ENCODE data around the gene GLDC. TPM values are rescaled to one million over a fixed set of nuclear protein-coding genes. Genes with fewer than 3 reads are reported as not detected.

Gene GLDC
- total RNA-seq, 1 donor: 0.21 TPM

DNA sequence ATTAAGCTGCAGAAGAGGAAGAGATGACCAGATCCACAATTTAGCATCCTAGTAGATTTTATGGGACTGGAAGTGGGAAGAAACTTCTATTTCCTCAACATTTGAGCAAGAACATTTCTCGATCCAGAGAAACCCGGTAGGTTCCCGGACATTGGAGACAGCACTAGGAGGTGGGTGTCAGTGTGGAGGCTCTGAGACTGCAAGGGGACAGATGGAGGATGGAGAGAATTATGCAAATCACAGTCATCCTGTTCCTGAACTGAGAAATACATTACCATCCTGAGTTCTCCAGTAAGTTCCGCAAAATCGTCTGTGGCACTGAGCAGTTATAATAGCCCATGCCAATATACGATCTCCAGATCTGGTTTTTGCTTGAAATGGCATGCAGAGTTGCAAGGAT lies 25.6 kb downstream of the GLDC start:
- no peak overlapping the region for H3K4me3 ChIP-seq (ENCODE audit: low read length)
- no peaks in the 10 kb centered on the region for H3K27me3 ChIP-seq (ENCODE audit: insufficient read depth, low read length)
- no peaks in the 10 kb centered on the region for H3K4me1 ChIP-seq (ENCODE audit: insufficient read depth, low read length)
- H3K9me3 ChIP-seq (ENCODE audit: low read depth, low read length): no peaks in the 10 kb centered on the region

DNA sequence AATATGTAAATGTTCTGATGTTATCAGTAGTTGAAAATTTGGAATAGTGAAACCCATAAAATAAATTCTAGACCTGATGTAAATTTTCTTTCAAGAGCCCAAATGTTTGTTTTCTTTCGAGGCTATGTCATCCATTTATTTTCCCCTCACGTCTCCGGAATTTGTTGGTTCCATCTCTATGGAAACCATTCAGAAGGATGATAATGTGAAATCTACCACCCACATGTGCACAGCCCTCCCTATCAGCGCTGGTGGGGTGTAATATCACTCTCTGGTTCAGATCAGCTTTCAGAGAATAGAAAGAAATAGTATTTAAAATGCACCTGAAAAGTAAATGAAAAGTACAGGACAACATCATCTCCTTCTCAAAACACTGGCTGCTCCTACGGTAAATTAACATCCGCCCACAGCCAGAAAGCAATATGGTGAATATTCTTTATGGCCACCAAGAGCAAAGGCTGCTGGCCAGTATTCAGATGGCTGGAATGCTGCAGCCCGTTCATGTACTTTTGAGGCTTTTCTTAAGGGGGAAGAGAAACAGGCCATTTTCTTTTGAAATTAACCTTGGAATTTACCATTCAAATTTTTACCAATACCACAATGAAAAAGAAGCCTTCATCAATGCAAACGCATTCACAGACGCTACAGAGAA lies 28.5 kb downstream of the GLDC start:
- Histone ChIP-seq H3K9me3 (ENCODE audit: low read depth, low read length) (no peaks in the 10 kb centered on the region), H3K4me1 (ENCODE audit: insufficient read depth, low read length) (no peaks in the 10 kb centered on the region), H3K27me3 (ENCODE audit: insufficient read depth, low read length) (no peaks in the 10 kb centered on the region), H3K4me3 (ENCODE audit: low read length) (no peak overlapping the region)

DNA sequence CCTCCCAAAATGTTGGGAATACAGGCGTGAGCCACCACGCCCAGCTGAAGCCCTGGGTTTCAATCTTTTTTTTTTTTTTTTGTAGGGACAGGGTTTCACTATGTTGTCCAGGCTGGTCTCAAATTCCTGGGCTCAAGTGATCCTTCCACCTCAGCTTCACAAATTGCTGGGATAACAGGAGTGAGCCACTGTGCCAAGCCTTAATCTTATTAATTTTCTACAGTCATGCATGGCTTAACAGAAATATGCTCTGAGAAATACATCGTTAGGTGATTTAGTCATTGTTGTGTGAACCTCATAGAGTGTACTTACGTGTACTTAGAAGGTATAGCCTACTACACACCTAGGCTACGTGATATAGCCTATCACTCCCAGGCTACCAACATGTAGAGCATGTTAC lies 31.0 kb downstream of the GLDC start:
- no peak overlapping the region for H3K4me3 ChIP-seq (ENCODE audit: low read length)
- no peaks in the 10 kb centered on the region for H3K4me1 ChIP-seq (ENCODE audit: insufficient read depth, low read length)
- H3K27me3 ChIP-seq (ENCODE audit: insufficient read depth, low read length): no peaks in the 10 kb centered on the region
- no peaks in the 10 kb centered on the region for H3K9me3 ChIP-seq (ENCODE audit: low read depth, low read length)

DNA sequence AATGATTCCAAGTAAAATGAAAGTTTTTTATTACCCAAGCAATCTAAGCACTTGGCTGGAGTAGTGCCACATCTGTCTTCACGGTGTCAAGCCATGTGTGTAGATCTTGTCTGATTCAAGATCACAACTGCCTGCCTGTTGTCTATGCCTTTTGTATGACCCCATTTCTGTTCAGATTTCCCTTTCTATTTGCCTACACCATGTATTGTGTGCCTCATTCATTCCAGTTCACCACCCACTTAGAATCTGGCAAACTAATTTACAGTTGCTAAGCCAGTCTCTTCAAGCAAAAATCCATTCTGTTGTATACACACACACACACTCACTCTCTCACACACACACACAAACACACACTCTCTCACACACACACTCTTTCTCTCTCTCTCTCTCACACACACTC lies 33.7 kb downstream of the GLDC start:
- Histone ChIP-seq H3K27me3 (ENCODE audit: insufficient read depth, low read length) (no peaks in the 10 kb centered on the region), H3K9me3 (ENCODE audit: low read depth, low read length) (no peaks in the 10 kb centered on the region), H3K4me1 (ENCODE audit: insufficient read depth, low read length) (no peaks in the 10 kb centered on the region), H3K4me3 (ENCODE audit: low read length) (no peak overlapping the region)

DNA sequence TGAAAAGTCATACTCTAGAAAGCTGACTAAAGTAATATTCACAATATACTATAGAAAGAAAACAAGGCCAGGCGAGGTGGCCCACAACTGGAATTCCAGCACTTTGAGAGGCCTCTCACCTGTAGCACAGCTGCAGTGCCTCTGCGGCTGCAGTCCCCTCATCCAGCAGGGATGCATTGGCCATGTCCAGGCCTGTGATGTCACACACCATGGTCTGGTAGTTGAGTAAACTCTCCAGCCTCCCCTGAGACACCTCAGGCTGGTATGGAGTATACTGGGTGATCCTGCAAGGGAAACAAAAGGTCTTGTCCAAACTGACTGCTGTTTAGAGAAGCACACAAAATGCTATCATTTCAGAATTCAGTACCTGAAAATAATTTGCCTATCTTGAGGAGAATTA lies 35.5 kb downstream of the GLDC start:
- H3K4me3 ChIP-seq (ENCODE audit: low read length): no peak overlapping the region
- peaks cover 1% of the 10 kb centered on the region for H3K4me1 ChIP-seq (ENCODE audit: insufficient read depth, low read length)
- H3K27me3 ChIP-seq (ENCODE audit: insufficient read depth, low read length): no peaks in the 10 kb centered on the region
- H3K9me3 ChIP-seq (ENCODE audit: low read depth, low read length): no peaks in the 10 kb centered on the region

DNA sequence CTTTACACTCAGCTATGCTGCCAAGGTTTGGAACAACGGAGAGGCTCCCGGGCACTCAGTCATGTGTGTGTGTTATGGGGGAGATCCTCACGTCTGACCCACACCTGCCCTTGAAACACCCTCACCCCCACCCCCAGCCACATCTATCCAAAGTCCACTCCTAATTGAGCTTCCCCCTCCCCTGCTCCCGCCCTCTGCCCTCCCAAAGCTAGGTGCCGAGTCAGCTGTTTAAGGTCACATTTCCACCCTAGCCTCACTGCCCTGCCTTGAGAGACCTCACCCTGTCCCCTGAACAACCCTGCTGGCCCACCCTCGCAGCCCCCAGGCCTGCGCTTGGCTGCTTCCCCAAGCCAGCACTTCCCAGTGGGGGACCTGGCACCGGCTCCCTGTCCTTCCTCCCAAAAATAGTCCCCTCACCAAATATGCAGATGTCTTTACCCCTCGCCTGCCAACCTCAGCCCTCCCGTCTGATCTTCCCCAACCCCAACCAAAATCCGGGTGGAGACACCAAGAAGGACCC lies 36.0 kb downstream of the GLDC start:
- no peaks in the 10 kb centered on the region for H3K27me3 ChIP-seq (ENCODE audit: insufficient read depth, low read length)
- no peak overlapping the region for H3K4me3 ChIP-seq (ENCODE audit: low read length)
- peaks cover 6% of the 10 kb centered on the region for H3K4me1 ChIP-seq (ENCODE audit: insufficient read depth, low read length)
- H3K9me3 ChIP-seq (ENCODE audit: low read depth, low read length): no peaks in the 10 kb centered on the region

DNA sequence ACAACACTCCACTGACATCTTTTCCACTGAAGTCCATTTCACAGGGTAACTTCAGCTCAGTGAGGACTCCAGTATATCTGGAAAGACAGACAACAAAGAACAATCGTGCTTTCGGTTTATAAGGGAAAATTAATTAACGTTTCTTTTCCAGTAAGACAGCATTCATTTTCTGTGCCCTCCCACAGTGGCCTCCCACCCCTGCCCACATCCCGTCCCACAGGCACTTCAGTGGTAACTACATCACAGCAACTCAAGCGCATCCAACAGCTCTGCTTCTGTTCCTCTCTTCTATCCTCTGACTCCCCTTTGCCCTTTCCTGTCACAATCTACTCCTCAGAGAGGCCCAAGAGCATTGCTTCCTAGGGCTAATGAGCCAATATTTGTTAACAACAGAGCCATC lies 40.3 kb downstream of the GLDC start:
- H3K4me3 ChIP-seq (ENCODE audit: low read length): no peak overlapping the region

DNA sequence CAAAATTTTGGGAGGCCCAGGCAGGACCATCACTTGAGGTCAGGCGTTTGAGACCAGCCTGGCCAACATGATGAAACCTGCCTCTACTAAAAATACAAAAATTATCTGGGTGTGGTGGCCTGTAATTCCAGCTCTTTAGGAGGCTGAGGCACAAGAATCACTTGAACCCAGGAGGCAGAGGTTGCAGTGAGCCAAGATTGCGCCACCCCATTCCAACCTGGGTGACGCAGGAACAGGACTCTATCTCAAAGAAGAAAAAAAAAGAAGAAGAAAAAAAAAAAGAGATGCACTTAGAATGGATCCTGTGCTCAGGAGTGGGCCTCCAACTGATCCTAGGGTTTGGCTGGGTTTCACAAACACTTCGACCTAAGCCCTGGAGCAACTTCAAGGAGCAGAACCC lies 45.1 kb downstream of the GLDC start:
- H3K9me3 ChIP-seq (ENCODE audit: low read depth, low read length): no peaks in the 10 kb centered on the region
- no peak overlapping the region for H3K4me3 ChIP-seq (ENCODE audit: low read length)
- no peaks in the 10 kb centered on the region for H3K27me3 ChIP-seq (ENCODE audit: insufficient read depth, low read length)
- peaks cover 7% of the 10 kb centered on the region for H3K4me1 ChIP-seq (ENCODE audit: insufficient read depth, low read length)

More for the DNA sequence above, 40.3 kb downstream of the GLDC start:
- H3K27me3 ChIP-seq (ENCODE audit: insufficient read depth, low read length): no peaks in the 10 kb centered on the region
- H3K9me3 ChIP-seq (ENCODE audit: low read depth, low read length): no peaks in the 10 kb centered on the region
- H3K4me1 ChIP-seq (ENCODE audit: insufficient read depth, low read length): peaks cover 7% of the 10 kb centered on the region

DNA sequence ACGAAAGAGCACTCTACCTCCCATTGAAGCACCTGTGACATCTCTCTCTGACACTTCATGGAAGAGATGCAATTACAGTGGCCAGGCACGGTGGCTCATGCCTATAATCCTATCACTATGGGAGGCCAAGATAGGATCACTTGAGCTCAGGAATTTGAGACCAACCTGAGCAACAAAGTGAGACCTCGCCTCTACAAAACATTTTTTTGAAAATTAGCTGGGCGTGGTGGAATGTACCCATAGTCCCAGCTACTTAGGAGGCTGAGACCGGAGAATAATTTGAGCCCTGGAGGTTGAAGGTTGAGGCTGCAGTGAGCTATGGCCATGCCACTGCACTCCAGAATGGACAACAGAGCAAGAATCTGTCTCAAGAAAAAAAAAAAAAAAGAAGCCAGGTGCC lies 45.5 kb downstream of the GLDC start:
- peaks cover 6% of the 10 kb centered on the region for H3K4me1 ChIP-seq (ENCODE audit: insufficient read depth, low read length)
- H3K27me3 ChIP-seq (ENCODE audit: insufficient read depth, low read length): no peaks in the 10 kb centered on the region
- H3K9me3 ChIP-seq (ENCODE audit: low read depth, low read length): no peaks in the 10 kb centered on the region
- H3K4me3 ChIP-seq (ENCODE audit: low read length): no peak overlapping the region

DNA sequence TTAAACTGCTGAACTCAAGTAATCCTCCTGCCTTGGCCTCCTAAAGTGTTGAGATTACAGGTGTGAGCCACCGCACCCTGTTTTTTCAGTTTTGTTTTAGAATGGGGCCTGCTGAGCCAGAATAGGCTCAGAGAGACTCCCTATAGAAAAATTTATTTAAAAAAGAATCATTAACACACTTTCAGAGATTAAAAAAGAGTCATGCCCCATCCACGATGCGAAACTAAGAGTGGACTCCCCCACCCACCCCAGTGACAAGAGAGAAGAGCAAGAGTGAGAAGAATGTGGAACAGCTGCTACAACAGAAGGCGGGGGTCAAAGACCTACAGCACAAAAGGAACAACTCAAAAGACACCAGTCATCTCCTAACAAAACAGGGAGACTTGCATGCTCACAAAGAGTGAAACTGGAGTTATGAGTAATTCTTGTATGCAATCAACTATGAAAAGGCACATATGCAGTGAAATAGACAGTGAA lies 47.2 kb downstream of the GLDC start:
- Histone ChIP-seq H3K9me3 (ENCODE audit: low read depth, low read length) (no peaks in the 10 kb centered on the region), H3K4me3 (ENCODE audit: low read length) (no peak overlapping the region), H3K4me1 (ENCODE audit: insufficient read depth, low read length) (no peaks in the 10 kb centered on the region), H3K27me3 (ENCODE audit: insufficient read depth, low read length) (no peaks in the 10 kb centered on the region)

DNA sequence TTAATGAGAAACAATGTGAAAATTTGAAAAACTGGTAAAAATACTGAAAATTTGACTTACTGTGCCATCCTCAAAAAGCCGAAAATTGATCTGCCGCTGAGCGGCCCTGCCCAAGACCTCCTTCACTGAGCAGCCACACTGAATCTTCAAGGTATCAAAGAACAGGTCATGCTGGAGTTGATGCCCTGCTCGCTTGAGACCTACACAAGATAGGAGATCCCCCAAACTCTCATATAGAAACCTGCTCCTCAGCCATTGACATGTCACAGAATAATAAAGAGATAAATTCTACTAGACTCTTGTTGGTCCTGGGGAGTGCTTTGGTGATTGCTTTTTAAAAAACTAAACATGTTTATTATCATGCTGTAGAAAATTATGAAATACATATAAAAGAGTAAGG lies 52.7 kb downstream of the GLDC start:
- H3K9me3 ChIP-seq (ENCODE audit: low read depth, low read length): no peaks in the 10 kb centered on the region
- H3K4me3 ChIP-seq (ENCODE audit: low read length): no peak overlapping the region
- H3K27me3 ChIP-seq (ENCODE audit: insufficient read depth, low read length): no peaks in the 10 kb centered on the region
- peaks cover 5% of the 10 kb centered on the region for H3K4me1 ChIP-seq (ENCODE audit: insufficient read depth, low read length)

DNA sequence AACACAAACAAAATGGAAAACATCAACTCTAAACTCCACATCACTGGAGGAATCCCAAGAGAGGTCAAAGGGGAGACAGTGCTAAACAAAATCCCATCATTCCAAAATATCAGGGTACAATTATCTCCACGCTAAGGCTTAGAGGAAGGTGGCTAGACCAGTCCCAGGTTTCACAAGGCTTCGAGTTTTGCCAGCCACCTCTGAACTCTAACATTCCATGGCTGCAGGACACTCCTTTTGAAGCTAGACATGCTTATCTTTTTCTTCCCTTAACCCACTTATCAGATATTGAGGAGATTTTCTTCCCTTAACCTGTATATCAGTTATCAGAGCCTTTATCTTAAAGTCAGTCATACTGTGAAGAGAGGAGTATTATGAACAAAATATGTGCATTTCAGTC lies 53.3 kb downstream of the GLDC start:
- Histone ChIP-seq H3K4me1 (ENCODE audit: insufficient read depth, low read length) (peaks cover 5% of the 10 kb centered on the region), H3K4me3 (ENCODE audit: low read length) (no peak overlapping the region), H3K9me3 (ENCODE audit: low read depth, low read length) (no peaks in the 10 kb centered on the region), H3K27me3 (ENCODE audit: insufficient read depth, low read length) (no peaks in the 10 kb centered on the region)

DNA sequence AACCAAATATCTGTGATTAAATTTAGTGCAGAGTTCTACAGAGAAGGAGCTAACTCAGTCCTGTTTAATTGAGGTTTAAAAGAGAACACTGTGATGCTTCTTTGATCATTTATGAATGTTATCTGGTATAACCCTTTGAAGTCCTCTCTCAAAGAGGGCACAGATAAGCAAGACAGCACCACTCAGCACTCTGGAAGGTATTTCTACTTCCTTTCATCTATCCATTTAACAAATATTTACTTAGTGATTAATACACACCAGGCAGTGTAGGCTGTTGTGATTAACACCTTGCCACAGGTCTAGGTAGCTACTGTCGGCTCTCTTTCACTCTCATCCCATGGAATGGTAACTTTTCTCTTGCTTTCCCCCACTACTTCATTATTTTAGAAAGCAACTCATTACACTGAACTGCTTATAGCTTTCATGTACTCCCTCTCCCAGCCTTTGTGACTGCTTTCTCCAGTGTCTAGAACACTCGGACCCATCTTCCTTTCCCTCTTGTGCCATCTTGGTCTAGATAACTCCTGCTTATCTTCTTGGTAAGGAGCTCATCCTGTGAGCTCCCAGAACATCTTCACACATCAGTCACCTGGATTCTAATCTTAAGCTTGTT lies 54.7 kb downstream of the GLDC start:
- Histone ChIP-seq H3K4me3 (ENCODE audit: low read length) (no peak overlapping the region), H3K27me3 (ENCODE audit: insufficient read depth, low read length) (no peaks in the 10 kb centered on the region), H3K9me3 (ENCODE audit: low read depth, low read length) (no peaks in the 10 kb centered on the region), H3K4me1 (ENCODE audit: insufficient read depth, low read length) (peaks cover 5% of the 10 kb centered on the region)

DNA sequence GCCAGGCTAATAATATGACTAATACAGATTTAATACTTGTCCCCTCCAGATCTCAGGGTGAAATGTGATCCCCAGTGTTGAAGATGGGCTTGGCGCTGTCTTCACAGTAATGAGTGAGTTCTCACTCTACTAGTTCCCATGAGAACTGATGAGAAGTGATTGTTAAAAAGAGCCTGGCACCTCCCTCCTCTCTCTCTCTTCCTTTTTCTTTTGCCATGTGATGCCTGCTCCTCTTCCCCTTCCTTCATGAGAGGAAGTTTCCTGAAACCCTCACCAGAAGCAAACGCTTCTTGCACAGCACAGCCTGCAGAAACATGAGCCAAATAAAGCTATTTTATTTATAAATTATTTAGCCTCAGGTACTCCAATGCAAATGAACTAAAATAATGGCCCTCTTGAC lies 55.2 kb downstream of the GLDC start:
- Histone ChIP-seq H3K9me3 (ENCODE audit: low read depth, low read length) (no peaks in the 10 kb centered on the region), H3K4me3 (ENCODE audit: low read length) (no peak overlapping the region), H3K27me3 (ENCODE audit: insufficient read depth, low read length) (no peaks in the 10 kb centered on the region), H3K4me1 (ENCODE audit: insufficient read depth, low read length) (peaks cover 5% of the 10 kb centered on the region)

DNA sequence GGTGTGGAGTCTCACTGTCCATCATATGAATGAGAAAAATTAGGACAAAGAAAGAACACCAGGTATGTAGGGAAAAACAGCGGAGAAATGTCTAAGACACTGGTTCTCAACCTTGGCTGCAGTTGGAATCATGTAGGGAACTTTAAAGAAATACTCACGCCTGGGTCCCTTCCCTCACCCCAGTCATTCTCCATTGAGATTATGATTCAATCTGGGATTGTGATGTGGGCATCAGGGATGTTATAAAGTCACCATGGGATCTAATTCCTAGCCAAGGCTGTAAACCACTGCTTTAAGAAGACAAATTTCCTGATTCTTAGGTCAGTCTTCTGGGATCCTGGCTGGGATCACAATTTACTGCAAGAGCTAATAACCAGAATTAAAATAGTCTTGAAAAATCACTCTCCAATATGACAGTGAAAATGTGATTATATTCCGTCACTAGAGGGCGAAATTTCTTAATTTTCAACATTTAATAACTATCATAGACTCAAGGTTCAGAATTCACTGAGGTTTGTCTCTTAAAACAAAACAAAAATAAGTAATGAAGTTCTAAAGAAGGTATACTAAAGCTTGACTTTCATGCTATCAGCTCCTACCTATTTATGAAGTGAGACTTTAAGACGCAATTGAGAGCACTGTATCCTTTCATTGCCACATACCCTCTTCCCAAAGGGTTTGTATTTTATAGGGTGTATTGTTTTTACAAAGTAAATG lies 60.5 kb downstream of the GLDC start:
- Histone ChIP-seq H3K9me3 (ENCODE audit: low read depth, low read length) (no peaks in the 10 kb centered on the region), H3K4me1 (ENCODE audit: insufficient read depth, low read length) (peaks cover 6% of the 10 kb centered on the region), H3K27me3 (ENCODE audit: insufficient read depth, low read length) (no peaks in the 10 kb centered on the region), H3K4me3 (ENCODE audit: low read length) (no peak overlapping the region)
